NCI-H226 (cell line): ENCODE results near the gene POU2F2.
"Not testable (repeated sequence)": the region's sequence is repeated elsewhere in the genome, so short reads cannot be mapped to it uniquely, and the experiment has no call there.

ENCODE experiments used
- DNase-seq: peaks from one replicate; pipeline ENCODE4 v3.0.0-alpha.2; 2015

POU2F2 gene

DNA sequence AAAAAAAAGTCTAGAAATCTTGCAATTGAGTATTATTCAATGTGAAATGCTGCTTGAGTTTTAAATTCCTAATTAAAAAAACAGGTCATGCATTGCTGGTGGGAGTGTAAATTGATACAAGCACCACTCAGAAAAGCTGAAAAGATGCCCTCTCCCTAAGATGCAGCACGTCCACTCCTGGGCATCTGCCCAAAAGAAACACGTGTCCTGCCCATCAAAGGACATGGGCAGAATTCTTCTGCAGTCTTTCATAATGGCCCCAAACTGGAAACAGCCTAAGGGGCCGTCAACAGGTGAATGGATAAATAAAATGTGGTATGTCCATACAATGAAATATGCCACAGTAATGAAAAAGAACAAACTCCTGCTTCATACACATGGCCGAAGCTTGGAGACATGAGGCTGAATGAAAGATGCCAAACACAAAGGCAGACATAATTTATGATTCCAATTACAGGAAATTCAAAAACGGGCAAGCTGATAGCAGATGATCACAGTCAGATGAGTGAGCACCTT is 7.8 kb downstream of the POU2F2 start:
- DNase-seq, result no peak

DNA sequence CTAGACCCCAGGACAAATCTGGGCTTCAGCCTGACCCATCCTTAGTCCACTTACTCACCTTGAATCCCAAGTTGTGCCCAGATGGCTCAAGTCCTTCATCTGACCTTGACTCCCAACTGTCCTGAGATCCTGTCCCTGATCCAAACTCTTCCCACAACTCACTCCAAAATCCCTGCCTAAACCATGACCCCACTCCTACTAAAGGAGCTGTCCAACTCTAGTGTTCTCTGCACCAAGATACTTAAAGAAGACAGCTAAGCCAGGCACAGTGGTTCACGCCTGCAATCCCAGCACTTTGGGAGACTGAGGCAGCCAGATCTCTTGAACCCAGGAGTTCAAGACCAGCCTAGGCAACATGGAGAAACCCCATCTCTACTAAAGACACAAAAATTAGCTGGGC is 8.5 kb downstream of the POU2F2 start:
- no peak for DNase-seq

- DNase-seq, result no peak
These were observed 9.3 kb downstream of the POU2F2 start for GRCh38 chr19:42122691-42123607.

DNA sequence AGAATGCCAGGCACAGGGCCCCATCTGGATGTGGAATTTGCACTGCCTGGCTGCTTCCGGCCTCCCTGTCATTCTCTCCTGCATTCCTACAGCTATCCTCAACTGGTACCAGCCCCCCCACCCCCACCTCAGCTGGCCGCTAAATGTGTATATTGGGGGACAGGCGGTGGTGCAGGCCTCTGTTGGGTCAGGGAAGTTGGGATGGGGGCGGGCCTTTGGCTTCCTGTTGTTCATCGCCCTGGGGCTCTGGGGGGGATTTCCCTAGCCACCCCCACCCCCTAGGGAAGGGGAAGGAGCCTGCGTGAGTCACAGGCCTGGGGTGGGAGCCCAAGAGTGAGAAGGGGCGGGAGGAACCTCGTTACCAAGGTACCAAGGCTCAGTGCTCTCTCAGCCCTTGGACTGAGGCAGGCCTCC is 10.6 kb downstream of the POU2F2 start:
- peak; percentile 98 for DNase-seq

- DNase-seq, result no peak
These were observed 11.1 kb downstream of the POU2F2 start for GRCh38 chr19:42121036-42121621.

DNA sequence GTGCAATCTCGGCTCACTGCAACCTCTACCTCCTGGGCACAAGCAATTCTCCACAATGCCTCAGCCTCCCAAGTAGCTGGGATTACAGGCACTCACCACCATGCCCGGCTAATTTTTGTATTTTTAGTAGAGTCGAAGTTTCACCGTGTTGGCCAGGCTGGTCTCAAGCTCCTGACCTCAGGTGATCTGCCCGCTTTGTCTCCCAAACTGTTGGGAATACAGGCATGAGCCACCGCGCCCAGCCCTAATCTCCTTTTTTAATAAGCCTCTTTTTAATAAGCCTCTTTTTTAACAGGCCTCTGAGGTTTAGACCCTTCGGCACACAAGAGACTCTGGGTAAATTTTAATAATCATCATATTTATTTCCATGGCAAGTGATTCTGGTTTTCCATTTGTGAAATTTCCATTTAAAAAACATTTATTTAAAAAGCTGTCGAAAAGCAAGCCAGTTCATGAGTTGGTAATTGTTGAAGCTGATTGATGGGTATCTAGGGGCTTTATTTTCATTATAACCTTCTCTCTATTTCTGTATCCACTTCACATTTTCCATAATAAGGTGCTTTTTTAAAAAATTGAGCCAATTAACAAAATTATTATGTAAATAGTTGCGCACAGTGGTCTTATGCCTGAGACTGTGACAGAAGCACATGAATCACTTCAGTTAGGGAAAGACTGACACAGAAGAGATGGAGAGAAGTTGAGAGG is 11.8 kb downstream of the POU2F2 start:
- no peak for DNase-seq

DNA sequence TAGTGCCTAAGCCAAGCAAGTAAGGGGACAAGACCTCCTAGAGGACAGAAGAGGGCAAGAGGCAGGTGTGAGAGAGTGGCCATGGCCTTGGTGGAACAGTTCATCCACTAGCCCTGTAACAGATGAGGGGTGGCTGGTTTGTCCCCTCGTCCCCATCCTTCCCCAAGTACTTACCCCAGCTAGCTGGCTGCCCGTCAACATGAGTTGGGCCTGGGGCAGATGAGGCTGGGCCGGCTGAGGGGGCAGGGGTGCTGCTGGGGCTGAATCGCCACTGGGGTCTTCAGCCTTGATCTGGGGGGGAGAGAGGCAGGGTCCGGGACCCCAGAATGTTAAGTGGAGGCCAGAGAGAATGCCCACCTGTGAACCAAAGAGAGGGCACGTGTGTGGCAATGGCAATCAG is 15.2 kb downstream of the POU2F2 start:
- DNase-seq, result no peak

GRCh38 chr19:42116308-42117075 is 15.8 kb downstream of the POU2F2 start:
- DNase-seq, result no peak

DNA sequence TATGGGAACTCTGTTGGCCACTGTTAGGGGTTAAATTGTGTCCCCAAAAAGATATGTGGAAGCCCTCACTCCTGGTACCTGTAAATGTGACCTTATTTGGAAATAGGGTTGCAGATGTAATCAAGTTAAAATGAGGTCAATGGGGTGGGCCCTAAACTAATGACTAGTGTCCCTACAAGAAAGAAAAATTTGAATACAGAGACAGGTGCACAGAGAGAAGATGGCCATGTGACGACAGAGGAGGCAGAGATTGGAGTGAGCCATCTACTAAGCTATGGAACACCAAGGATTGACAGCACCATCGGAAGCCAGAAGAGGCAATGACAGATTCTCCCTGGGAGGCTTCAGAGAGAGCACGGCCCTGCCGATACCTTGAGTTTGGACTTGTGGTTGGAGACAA is 16.5 kb downstream of the POU2F2 start:
- no peak for DNase-seq

GRCh38 chr19:42115219-42115618 is 17.0 kb downstream of the POU2F2 start:
- DNase-seq, result no peak

DNA sequence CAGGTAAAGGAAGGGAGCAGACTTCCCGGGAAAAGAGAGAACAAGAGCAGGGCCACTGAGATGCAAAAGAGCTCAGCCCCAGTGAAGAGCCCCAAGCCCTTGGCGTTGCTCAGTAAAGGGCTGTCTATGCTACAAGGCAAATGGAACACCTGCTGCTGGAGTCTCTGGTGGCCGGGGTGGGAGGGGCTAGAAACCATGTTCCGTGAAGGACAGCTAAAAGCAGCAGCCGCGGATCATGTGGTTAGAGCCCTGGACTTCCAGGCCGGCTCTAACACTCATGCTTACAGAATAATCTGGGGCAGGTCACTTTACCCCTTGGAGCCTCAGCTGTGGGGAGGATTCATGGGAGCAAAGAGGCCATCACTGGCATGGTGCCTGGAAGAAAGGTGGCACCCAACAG is 17.8 kb downstream of the POU2F2 start:
- DNase-seq, result no peak

- DNase-seq, result peak; percentile 100
These were observed 18.5 kb downstream of the POU2F2 start for GRCh38 chr19:42113641-42114348.

DNA sequence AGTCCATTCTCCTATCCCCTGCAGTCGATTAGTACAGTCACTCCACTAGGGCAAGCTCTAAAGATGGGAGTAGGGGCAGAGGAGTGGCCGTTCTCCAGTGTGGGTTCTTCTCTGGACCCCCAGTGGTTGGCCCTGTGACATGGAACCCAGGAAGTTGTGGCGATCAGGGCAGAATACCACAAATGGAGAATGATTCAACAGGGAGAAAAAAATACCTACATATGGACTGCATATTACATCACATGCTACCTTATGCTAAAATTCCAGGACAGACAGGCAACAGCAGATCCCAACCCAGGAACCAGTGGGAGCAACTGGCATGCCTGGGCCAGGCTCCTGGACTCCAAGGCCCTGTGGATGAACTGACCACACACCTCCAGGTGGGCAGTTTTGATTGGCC is 20.4 kb downstream of the POU2F2 start:
- peak; percentile 83 for DNase-seq

DNA sequence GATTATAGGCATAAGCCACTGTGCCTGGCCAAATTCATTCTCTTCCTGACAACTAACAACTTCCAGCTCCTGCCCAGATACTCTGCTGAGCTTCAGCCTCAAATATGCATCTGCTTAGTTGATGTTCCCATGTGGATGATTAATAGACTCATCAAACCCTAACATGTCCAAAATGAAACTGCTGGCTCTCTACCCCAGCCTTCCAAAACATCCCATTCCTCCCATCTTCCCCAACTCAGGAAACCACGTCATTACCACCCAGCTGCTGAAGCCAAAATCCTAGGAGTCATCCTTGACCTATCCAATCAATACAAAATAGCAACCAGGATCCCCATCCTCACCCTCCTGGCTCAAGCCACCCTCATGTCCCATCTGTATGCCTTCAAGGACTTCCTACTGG is 20.9 kb downstream of the POU2F2 start:
- DNase-seq, result peak; percentile 76

GRCh38 chr19:42110658-42111057 is 21.6 kb downstream of the POU2F2 start:
- no peak for DNase-seq

GRCh38 chr19:42109896-42110295 is 22.4 kb downstream of the POU2F2 start:
- DNase-seq, result peak; percentile 74

- DNase-seq, result peak; percentile 70
These were observed 23.5 kb downstream of the POU2F2 start for GRCh38 chr19:42108527-42109389.

DNA sequence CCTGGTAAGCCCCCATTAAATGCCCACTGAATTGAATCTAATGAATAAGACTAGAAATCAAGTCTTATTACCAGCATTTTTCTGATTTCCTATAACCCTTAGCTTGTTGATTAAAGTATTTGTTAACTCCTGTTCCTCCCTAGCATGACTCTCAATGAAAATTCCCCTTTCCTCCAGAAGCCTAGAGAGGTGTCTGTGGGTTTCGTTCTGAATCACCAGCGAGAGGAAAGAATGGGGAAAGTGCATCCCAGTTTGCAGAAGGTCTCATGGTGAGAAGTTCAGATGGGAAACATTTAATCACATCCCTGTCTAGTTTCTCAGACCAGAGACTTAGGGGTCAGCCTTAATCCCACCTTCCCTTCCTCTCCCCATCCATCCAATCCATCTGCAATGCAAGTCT is 26.9 kb downstream of the POU2F2 start:
- DNase-seq, result no peak

DNA sequence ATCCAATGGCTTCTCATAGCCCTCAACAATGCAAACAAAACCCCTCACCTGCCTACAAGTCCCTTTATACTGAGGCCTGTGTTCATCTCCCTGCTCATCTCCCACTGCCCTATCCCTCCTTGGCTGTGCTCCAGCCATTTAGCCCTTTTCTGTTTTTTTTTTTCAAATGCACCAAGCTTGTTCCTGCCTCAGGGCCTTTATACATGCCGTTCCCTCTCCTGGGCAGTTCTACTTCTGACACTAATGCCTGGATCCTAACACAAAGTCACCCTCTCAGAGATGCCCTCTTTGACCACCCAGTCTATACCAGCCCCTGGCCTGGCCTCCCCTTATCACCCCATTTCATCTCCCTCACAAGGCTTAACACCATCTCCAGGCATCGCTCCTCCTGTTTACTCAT is 29.4 kb downstream of the POU2F2 start:
- DNase-seq, result no peak

DNA sequence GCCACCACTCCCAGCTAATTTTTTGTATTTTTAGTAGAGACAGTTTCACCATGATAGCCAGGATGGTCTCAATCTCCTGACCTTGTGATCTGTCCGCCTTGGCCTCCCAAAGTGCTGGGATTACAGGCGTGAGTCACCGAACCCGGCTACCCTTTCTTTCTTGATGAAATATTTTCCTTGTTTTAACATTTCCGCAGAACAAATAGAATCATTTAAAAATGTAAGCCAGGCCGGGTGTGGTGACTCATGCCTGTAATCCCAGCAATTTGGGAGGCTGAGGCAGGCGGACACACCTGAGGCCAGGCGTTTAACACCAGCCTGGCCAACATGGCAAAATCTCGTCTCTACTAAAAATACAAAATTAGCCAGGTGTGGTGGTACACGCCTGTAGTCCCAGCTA is 32.0 kb downstream of the POU2F2 start:
- not testable (repeated sequence) for DNase-seq

DNA sequence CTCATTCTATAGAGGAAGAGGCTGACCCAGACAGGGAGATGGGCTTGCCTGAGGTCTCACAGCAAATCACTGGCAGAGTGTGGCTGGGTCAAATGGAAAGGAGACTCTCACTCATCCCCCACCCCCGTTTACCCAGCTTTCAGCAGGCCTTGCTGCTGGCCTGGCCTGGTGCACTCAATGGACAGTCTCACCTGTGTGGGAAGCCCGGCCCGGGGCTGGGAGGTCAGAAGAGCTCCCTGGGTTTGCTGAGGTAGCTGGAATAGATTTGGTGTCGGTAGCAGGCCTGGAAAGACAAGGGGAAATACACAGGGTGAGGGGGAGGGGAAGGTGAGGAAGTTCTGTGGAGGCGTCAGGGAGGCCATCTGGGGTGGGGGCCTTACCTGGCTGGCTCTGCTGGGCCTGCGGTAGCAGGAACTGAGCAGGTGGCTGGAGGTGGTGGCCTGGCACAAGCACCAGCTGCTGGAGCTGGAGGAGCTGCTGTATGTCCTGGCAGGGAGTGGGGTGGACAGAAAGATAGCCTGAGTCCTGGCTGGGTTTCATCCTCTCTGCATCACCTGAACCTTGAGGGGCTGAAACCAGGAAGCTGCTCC is 32.8 kb downstream of the POU2F2 start:
- no peak for DNase-seq
